BLaER1 treated with 17β-estradiol and CSF1 and Interleukin-3, amounts not matched to agents 10 nM and 100 nM (cell line): ENCODE measurements around the gene FCRLB.

ENCODE experiments used
- H3K27ac ChIP-seq, 11 experiments: shearing (Covaris generic); formaldehyde crosslinking; 2 replicates each; pipeline ENCODE4 v1.8.1; 2022
- H3K27me3 ChIP-seq, 11 experiments: shearing (Covaris generic); formaldehyde crosslinking; 2 replicates each; pipeline ENCODE4 v1.8.1; 2022
- H3K36me3 ChIP-seq, 11 experiments: shearing (Covaris generic); formaldehyde crosslinking; 2 replicates each; pipeline ENCODE4 v1.8.1; 2022
- H3K4me1 ChIP-seq, 10 experiments: shearing (Covaris generic); formaldehyde crosslinking; 2 replicates each; pipeline ENCODE4 v1.8.1; 2022
- H3K4me2 ChIP-seq, 11 experiments: shearing (Covaris generic); formaldehyde crosslinking; 2 replicates each; pipeline ENCODE4 v1.8.1; 2022
- H3K4me3 ChIP-seq, 10 experiments: shearing (Covaris generic); formaldehyde crosslinking; 2 replicates each; pipeline ENCODE4 v1.8.1; 2022
- H3K9ac ChIP-seq, 11 experiments: shearing (Covaris generic); formaldehyde crosslinking; 2 replicates each; pipeline ENCODE4 v1.8.1; 2022
- H3K9me3 ChIP-seq, 11 experiments: shearing (Covaris generic); formaldehyde crosslinking; replicated peaks in 1 of 11; 2 replicates each; pipeline ENCODE4 v1.8.1; 2022
- H4K20me1 ChIP-seq, 11 experiments: shearing (Covaris generic); formaldehyde crosslinking; 2 replicates each; pipeline ENCODE4 v1.8.1; 2022
- Cebpa-rat ChIP-seq, 11 experiments: shearing (Covaris generic); IDR thresholded peaks; 2 replicates each; pipeline ENCODE4 v1.8.1; 2022

FCRLB gene

DNA sequence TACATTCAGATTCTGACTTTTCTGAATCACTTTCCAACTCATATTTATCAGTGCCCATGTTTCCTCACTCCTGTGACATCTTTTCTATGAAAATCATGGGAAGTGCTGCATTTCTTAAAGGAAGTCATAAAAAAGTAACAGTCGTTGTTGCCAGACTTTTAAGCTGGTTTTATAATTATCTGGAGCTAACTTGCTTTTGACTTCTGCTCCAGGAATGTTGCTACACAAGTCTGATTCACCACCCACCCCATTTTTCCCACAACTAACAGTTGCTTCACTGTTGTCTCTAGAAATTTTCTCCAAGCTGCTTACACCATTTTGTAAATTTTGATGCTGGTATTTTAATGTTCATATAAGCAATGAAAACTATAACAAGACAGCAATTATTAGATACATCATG is 12.2 kb downstream of the FCRLB start:
- H3K27me3 ChIP-seq = peaks cover 0 to 99% (median 0%) of the 10 kb centered on the region in 11 experiments; a peak in 10 of 22 replicates
- TF ChIP-seq Cebpa-rat (IDR thresholded peaks at IDR 0.05) = no peak
- peaks cover 0 to 4% (median 0%) of the 10 kb centered on the region in 11 experiments; a peak in 2 of 22 replicates for H4K20me1 ChIP-seq
- H3K4me3 ChIP-seq = no peak overlapping the region
- no peak overlapping the region for H3K4me2 ChIP-seq
- H3K4me1 ChIP-seq = peaks cover 0 to 16% (median 2%) of the 10 kb centered on the region in 10 experiments; a peak in 9 of 20 replicates
- H3K27ac ChIP-seq = no peak overlapping the region
- no peak overlapping the region for H3K9ac ChIP-seq
- H3K36me3 ChIP-seq = no peaks in the 10 kb centered on the region
- H3K9me3 ChIP-seq = no peaks in the 10 kb centered on the region

DNA sequence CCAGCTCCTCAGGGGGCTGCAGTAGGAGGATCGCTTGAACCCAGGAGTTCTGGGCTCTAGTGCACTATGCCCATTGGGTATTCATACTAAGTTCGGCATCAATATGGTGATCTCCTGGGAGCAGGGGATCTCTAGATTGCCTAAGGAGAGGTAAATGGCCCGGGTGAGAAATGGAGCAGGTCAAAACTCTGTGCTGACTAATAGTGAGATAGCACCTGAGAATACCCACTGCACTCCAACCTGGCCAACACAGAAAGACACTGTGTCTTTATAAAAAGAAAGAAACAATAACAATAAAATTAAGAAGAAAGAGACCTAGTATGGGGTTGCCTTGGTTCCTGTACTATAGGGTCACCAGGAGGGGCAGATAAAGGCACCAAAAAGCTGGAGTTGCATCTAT is 14.5 kb downstream of the FCRLB start:
- Histone ChIP-seq H3K27ac (no peak overlapping the region), H3K4me3 (no peak overlapping the region), H3K27me3 (peaks cover 0 to 75% (median 0%) of the 10 kb centered on the region in 11 experiments; a peak in 7 of 22 replicates), H3K9ac (no peak overlapping the region), H3K9me3 (no peaks in the 10 kb centered on the region), H3K4me2 (no peak overlapping the region), H3K4me1 (peaks cover 19 to 28% (median 25%) of the 10 kb centered on the region in 10 experiments), H3K36me3 (no peaks in the 10 kb centered on the region), H4K20me1 (no peaks in the 10 kb centered on the region)
- no peak for TF ChIP-seq Cebpa-rat (IDR thresholded peaks at IDR 0.05)

DNA sequence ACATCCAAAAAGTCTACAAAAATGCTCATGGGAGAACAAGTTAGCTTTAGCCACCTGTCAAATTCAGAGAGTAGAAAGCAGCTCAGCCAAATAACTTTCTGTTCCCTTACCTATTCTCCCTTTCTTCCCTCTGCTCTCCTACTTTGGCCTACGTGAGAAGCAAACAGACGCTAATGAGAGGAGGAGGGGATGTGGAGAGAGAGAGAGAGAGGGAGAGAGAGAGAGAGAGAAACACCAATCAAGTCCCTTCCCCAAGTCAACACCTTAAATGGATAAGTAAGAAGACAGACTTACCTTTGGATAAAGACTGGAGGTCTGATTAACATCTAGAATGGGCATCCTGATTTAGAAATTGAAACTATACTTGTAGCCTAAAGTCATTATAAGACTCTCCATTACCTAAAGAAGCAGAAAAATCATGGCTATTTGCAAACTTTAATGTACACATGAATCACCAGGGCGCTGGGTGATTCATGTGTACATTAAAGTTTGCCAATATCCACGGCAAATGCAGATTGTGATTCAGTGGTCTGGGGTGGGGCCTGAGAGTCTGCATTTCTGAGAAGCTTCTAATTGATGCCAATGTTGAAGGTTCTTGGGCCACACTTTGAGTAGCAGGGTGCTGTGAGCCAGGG is 15.1 kb downstream of the FCRLB start:
- Histone ChIP-seq H3K27ac (no peak overlapping the region), H3K36me3 (no peaks in the 10 kb centered on the region), H3K27me3 (peaks cover 0 to 69% (median 0%) of the 10 kb centered on the region in 11 experiments; a peak in 7 of 22 replicates), H4K20me1 (no peaks in the 10 kb centered on the region), H3K4me3 (no peak overlapping the region), H3K9ac (no peak overlapping the region), H3K4me1 (peaks cover 26 to 35% (median 31%) of the 10 kb centered on the region in 10 experiments), H3K4me2 (no peak overlapping the region), H3K9me3 (no peaks in the 10 kb centered on the region)
- no peak for TF ChIP-seq Cebpa-rat (IDR thresholded peaks at IDR 0.05)

DNA sequence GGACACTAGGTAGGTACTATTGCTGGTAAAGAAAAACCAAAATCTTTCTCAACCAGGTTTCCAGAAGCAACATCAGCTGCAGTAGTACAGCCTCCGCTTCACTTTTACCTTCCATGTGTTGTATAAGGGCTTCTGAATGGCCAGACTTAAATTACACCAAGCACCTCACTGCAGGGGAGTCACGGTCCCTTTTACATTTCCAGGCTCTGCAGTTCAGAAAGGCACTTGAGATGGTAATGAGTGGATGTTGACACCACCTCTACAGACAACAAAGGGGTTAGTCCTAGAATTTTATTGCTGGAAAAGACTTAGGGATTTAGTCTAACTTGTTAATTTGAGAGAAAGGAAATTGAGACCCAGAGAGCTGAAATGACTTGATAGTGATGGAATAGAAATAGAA is 16.3 kb downstream of the FCRLB start:
- Histone ChIP-seq H3K27me3 (peaks cover 0 to 58% (median 0%) of the 10 kb centered on the region in 11 experiments; a peak in 7 of 22 replicates), H3K4me3 (no peak overlapping the region), H3K4me2 (no peak overlapping the region)

DNA sequence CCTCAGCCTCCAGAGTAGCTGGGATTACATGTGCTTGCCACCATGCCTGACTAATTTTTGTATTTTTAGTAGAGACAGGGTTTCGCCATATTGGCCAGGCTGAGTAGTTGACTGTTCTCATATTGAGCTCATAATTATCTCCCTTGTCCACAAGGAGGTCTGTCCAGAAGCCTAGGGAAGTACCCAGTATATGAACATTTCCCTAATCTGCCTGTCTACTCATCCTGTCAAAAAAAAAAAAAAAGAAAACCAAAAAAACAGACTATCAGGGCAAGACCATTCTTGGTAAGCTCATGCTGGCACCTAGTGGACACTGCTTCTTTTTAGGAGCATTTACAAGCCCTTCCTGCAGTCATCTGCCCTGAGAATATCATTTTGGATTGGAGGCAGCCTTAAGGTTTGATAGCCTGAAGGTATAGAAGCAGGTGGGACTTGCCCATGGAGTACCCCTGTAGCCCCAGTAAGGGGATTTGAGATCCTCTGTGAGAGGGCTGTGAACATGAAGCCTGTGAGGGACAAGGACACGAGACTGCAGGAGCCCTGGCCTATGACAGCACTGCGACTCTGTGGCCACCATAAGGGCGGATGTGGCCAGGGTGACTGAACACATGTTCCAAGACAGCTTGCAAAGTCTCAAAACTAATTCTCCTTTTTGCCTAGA is 17.4 kb downstream of the FCRLB start:
- Histone ChIP-seq H3K4me2 (peak overlapping the region; percentile 13 to 89 (median 80); a peak in 17 of 22 replicates), H3K9ac (peak overlapping the region in 1 of 11 experiments; percentile 32; a peak in 1 of 22 replicates), H3K36me3 (no peaks in the 10 kb centered on the region), H3K27ac (peak overlapping the region in 6 of 11 experiments; percentile 4 to 59 (median 14); a peak in 7 of 22 replicates), H3K4me1 (peaks cover 26 to 44% (median 33%) of the 10 kb centered on the region in 10 experiments), H3K4me3 (no peak overlapping the region), H4K20me1 (no peaks in the 10 kb centered on the region), H3K9me3 (no peaks in the 10 kb centered on the region), H3K27me3 (peaks cover 0 to 46% (median 0%) of the 10 kb centered on the region in 11 experiments; a peak in 7 of 22 replicates)
- no peak for TF ChIP-seq Cebpa-rat (IDR thresholded peaks at IDR 0.05)

More for the DNA sequence above, 16.3 kb downstream of the FCRLB start:
- Histone ChIP-seq H3K36me3 (no peaks in the 10 kb centered on the region), H3K4me1 (peaks cover 26 to 37% (median 31%) of the 10 kb centered on the region in 10 experiments), H3K9me3 (no peaks in the 10 kb centered on the region), H3K27ac (no peak overlapping the region), H4K20me1 (no peaks in the 10 kb centered on the region), H3K9ac (no peak overlapping the region)
- TF ChIP-seq Cebpa-rat (IDR thresholded peaks at IDR 0.05) = no peak

DNA sequence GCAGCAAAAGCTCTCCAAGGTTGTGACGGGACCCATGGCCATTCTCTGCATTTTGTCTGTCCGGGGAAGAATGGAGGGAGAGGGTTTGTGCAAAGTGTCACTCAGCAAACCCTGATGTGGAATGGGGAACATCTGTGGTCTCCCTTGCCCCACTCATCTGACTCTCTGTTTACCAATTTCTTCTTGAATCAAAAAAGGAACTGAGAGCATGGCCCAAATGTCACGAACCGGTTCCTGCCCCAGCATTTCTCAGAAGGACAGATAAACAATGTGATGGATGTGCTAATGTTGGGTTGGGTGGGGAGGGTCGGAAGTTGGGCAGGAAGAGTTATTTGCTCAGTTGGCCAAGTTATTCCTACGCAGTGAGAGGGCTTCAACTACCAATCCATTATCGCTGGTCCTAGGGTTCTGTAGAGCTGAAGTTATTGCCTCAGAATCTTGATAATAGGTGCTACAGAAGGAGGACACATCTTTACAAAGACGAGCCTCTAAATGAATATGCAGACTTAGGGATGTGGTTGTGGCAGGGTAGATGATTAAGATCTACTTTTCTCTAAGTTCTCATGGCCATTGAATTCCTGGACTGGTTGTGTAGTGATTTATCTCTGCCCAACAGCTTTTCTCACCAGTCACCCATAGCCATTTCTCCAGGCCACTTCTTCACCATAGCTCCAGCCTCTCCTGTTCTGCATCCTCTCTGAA is 18.7 kb downstream of the FCRLB start:
- Histone ChIP-seq H3K9me3 (no peaks in the 10 kb centered on the region), H3K27ac (peak overlapping the region in 10 of 11 experiments; percentile 13 to 61 (median 48); a peak in 16 of 22 replicates), H3K4me1 (peaks cover 26 to 55% (median 37%) of the 10 kb centered on the region in 10 experiments), H3K4me3 (no peak overlapping the region), H4K20me1 (no peaks in the 10 kb centered on the region), H3K27me3 (peaks cover 0 to 34% (median 0%) of the 10 kb centered on the region in 11 experiments; a peak in 7 of 22 replicates), H3K4me2 (peak overlapping the region; percentile 67 to 89 (median 80)), H3K36me3 (no peaks in the 10 kb centered on the region), H3K9ac (peak overlapping the region in 5 of 11 experiments; percentile 1 to 32 (median 7); a peak in 8 of 22 replicates)
- TF ChIP-seq Cebpa-rat (IDR thresholded peaks at IDR 0.05) = no peak

DNA sequence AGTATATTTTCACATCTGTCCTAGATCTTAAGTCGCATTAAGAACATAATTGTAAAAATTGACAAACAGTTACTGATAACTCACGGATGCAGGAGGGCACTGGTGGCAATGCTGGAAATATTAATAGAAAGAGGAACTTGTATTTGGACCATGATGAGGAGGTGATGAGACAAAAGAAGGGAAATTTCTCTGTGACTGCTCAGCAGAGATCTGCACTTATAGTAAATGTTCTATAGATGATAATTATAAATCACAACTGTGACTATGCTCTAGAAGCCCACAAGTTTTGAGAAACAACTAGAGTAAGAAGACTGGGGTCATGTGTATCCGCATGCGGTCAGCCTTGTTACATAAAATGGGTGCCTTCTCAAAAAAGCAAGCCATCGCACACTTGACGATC is 19.6 kb downstream of the FCRLB start:
- Histone ChIP-seq H3K4me2 (peak overlapping the region; percentile 67 to 89 (median 80)), H3K4me3 (no peak overlapping the region), H3K4me1 (peaks cover 26 to 55% (median 37%) of the 10 kb centered on the region in 10 experiments)

DNA sequence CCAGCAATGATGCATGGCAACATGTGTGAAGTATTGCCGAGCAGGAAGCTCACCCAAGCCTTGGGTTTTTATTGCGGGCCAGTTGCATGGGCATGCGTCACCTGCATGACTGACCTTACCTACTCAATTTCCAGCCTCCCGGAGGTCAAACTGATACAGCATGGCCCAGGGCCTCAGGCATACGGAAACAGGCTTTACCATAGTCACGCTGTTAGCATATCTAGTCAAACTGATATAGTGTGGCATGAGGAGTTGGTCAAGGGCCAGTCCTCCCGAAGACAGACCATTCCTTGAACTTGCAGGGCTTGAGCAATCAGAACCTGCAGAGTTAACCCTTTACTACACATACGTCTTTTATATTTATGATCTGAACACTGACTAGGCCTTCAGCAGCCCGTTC is 21.9 kb downstream of the FCRLB start:
- TF ChIP-seq Cebpa-rat (IDR thresholded peaks at IDR 0.05) = no peak
- no peaks in the 10 kb centered on the region for H3K9me3 ChIP-seq
- H3K36me3 ChIP-seq = no peaks in the 10 kb centered on the region
- H3K9ac ChIP-seq = no peak overlapping the region
- peaks cover 0 to 4% (median 0%) of the 10 kb centered on the region in 11 experiments; a peak in 1 of 22 replicates for H3K27me3 ChIP-seq
- peak overlapping the region in 1 of 11 experiments; percentile 59; a peak in 1 of 22 replicates for H3K27ac ChIP-seq
- no peak overlapping the region for H3K4me3 ChIP-seq
- peak overlapping the region in 3 of 11 experiments; percentile 54 to 73 (median 63); a peak in 3 of 22 replicates for H3K4me2 ChIP-seq
- peaks cover 26 to 60% (median 37%) of the 10 kb centered on the region in 10 experiments for H3K4me1 ChIP-seq
- H4K20me1 ChIP-seq = no peaks in the 10 kb centered on the region

More for the DNA sequence above, 19.6 kb downstream of the FCRLB start:
- no peak for TF ChIP-seq Cebpa-rat (IDR thresholded peaks at IDR 0.05)
- Histone ChIP-seq H3K27me3 (peaks cover 0 to 25% (median 0%) of the 10 kb centered on the region in 11 experiments; a peak in 7 of 22 replicates), H3K36me3 (no peaks in the 10 kb centered on the region), H4K20me1 (no peaks in the 10 kb centered on the region), H3K9me3 (no peaks in the 10 kb centered on the region), H3K9ac (peak overlapping the region in 8 of 11 experiments; percentile 1 to 43 (median 20); a peak in 7 of 22 replicates), H3K27ac (peak overlapping the region in 9 of 11 experiments; percentile 29 to 61 (median 48); a peak in 14 of 22 replicates)
